Neuronal stem cell (in vitro differentiated cells): ENCODE measurements around the gene RABGEF1.
"Not testable (repeated sequence)": the region's sequence is repeated elsewhere in the genome, so short reads cannot be mapped to it uniquely, and the experiment has no call there.

ENCODE experiments used
- DNase-seq: peaks from one replicate; pipeline ENCODE4 v3.0.0-alpha.2; 2013; ENCODE audit warnings: low spot score
- H2AFZ ChIP-seq: one replicate; pipeline ENCODE4 v1.6.1; 2013; ENCODE audit warnings: mild to moderate bottlenecking, low read length, inconsistent platforms
- H2AK5ac ChIP-seq: 2 replicates; pipeline ENCODE4 v1.6.1; 2013; ENCODE audit warnings: low read depth, mild to moderate bottlenecking, inconsistent platforms, low read length, moderate library complexity, mixed read lengths
- H2BK120ac ChIP-seq: 2 replicates; pipeline ENCODE4 v1.6.1; 2013; ENCODE audit warnings: low read depth, mild to moderate bottlenecking, inconsistent platforms, low read length, moderate library complexity, mixed read lengths
- H2BK12ac ChIP-seq: one replicate; pipeline ENCODE4 v1.6.1; 2013; ENCODE audit warnings: low read length, inconsistent platforms
- H2BK15ac ChIP-seq: 2 replicates; pipeline ENCODE4 v1.6.1; 2013; ENCODE audit warnings: mild to moderate bottlenecking, low read length, inconsistent platforms, mixed read lengths
- H2BK5ac ChIP-seq: one replicate; pipeline ENCODE4 v1.6.1; 2013; ENCODE audit warnings: inconsistent platforms, mild to moderate bottlenecking, low read length, moderate library complexity
- H3K14ac ChIP-seq: one replicate; pipeline ENCODE4 v1.6.1; 2013; ENCODE audit warnings: low read length, inconsistent platforms
- H3K18ac ChIP-seq: 2 replicates; pipeline ENCODE4 v1.6.1; 2013; ENCODE audit warnings: low read length, inconsistent platforms
- H3K23ac ChIP-seq: 2 replicates; pipeline ENCODE4 v1.6.1; 2013; ENCODE audit warnings: low read depth, mild to moderate bottlenecking, mixed read lengths, low read length, inconsistent platforms; ENCODE audit not compliant: poor library complexity
- H3K27ac ChIP-seq: replicated peaks from 3 replicates; pipeline ENCODE4 v1.5.1; 2013; ENCODE audit warnings: low read length, inconsistent platforms
- H3K27me3 ChIP-seq, 3 experiments: 2 replicates each; pipeline ENCODE4 v1.6.1; 2013; ENCODE audit warnings: low read length in 3 of 3, mild to moderate bottlenecking in 2 of 3, inconsistent platforms in 1 of 3, low read depth in 1 of 3, mixed read lengths in 1 of 3, moderate library complexity in 1 of 3; ENCODE audit not compliant: control insufficient read depth in 3 of 3, insufficient read depth in 3 of 3
- H3K36me3 ChIP-seq, 2 donors: replicated peaks in 1 of 2; 2 replicates each; pipeline ENCODE4 v1.6.1; 2013; ENCODE audit warnings: low read length in 2 of 2; ENCODE audit not compliant: control insufficient read depth in 2 of 2, insufficient read depth in 2 of 2
- H3K4ac ChIP-seq: 2 replicates; pipeline ENCODE4 v1.6.1; 2013; ENCODE audit warnings: inconsistent platforms, mild to moderate bottlenecking, low read length, moderate library complexity
- H3K4me1 ChIP-seq, 2 donors: 1 replicate in 1 of 2; 2 replicates in 1 of 2; pipeline ENCODE4 v1.6.1; 2013; ENCODE audit warnings: low read length in 2 of 2, low read depth in 1 of 2; ENCODE audit not compliant: control insufficient read depth in 2 of 2, insufficient read depth in 1 of 2
- H3K4me2 ChIP-seq: one replicate; pipeline ENCODE4 v1.6.1; 2013; ENCODE audit warnings: mild to moderate bottlenecking, low read length, inconsistent platforms; ENCODE audit not compliant: insufficient read depth, poor library complexity, severe bottlenecking
- H3K4me3 ChIP-seq, 2 donors: 2 replicates each; pipeline ENCODE4 v1.5.1; 2013; ENCODE audit warnings: low read length in 2 of 2, mild to moderate bottlenecking in 2 of 2, inconsistent platforms in 1 of 2, moderate library complexity in 1 of 2
- H3K79me1 ChIP-seq: one replicate; pipeline ENCODE4 v1.6.1; 2013; ENCODE audit warnings: low read depth, mild to moderate bottlenecking, inconsistent platforms, low read length, moderate library complexity
- H3K9ac ChIP-seq: one replicate; pipeline ENCODE4 v1.6.1; 2013; ENCODE audit warnings: mild to moderate bottlenecking, low read depth, low read length, inconsistent platforms; ENCODE audit not compliant: poor library complexity
- H3K9me3 ChIP-seq, 2 donors: replicated peaks in 1 of 2; 2 replicates each; pipeline versions ENCODE3 to v1.6.1; 2013; ENCODE audit warnings: low read length in 2 of 2, mild to moderate bottlenecking in 2 of 2, inconsistent platforms in 1 of 2, low read depth in 1 of 2, mixed read lengths in 1 of 2, moderate library complexity in 1 of 2; ENCODE audit not compliant: control insufficient read depth in 2 of 2, insufficient read depth in 1 of 2
- H4K8ac ChIP-seq: one replicate; pipeline ENCODE4 v1.6.1; 2013; ENCODE audit warnings: low read depth, mild to moderate bottlenecking, inconsistent platforms, low read length, moderate library complexity
- H4K91ac ChIP-seq: one replicate; pipeline ENCODE4 v1.6.1; 2013; ENCODE audit warnings: low read length, low read depth, mild to moderate bottlenecking, inconsistent platforms; ENCODE audit not compliant: poor library complexity
- WGBS, 2 donors: extraction: QIAGEN DNeasy Blood & Tissue Kit; methylation state at CpG; one replicate each; pipeline ENCODE4 v1.1.7; 2013; ENCODE audit warnings: missing lambda C conversion rate in 2 of 2, mixed read lengths in 1 of 2; ENCODE audit not compliant: insufficient read length in 2 of 2, insufficient replicate concordance in 1 of 2; ENCODE audit errors: extremely low coverage in 2 of 2; 5-methylcytosine and 5-hydroxymethylcytosine counted together

RABGEF1 gene

GRCh38 chr7:66699998-66700397 is 40.5 kb upstream of the RABGEF1 start:
- Histone ChIP-seq H2AFZ (no peak overlapping the region), H2AK5ac (no peak overlapping the region), H3K23ac (no peak overlapping the region), H3K9ac (peak overlapping the region; percentile 24), H4K91ac (no peak overlapping the region), H2BK15ac (no peak overlapping the region), H3K36me3 (peaks cover 0 to 6% of the 10 kb centered on the region in 2 donors), H2BK5ac (no peak overlapping the region), H3K4me2 (no peak overlapping the region), H3K4me3 (no peak overlapping the region), H3K27ac (no peak overlapping the region), H3K14ac (no peak overlapping the region), H2BK12ac (no peak overlapping the region), H3K18ac (no peak overlapping the region), H3K4me1 (peaks cover 3 to 8% of the 10 kb centered on the region in 2 donors), H3K79me1 (no peaks in the 10 kb centered on the region), H3K4ac (no peak overlapping the region), H2BK120ac (no peak overlapping the region), H3K9me3 (no peaks in the 10 kb centered on the region), H3K27me3 (no peaks in the 10 kb centered on the region), H4K8ac (no peak overlapping the region)
- DNase-seq: no peak
- WGBS, 2 donors: no CpG with 5 or more reads among the region's 6 CpGs

GRCh38 chr7:66700633-66701131 is 39.9 kb upstream of the RABGEF1 start:
- Histone ChIP-seq H2BK5ac (no peak overlapping the region), H4K8ac (no peak overlapping the region), H4K91ac (no peak overlapping the region), H3K4me2 (no peak overlapping the region), H3K9me3 (no peaks in the 10 kb centered on the region), H2AK5ac (peak overlapping the region; percentile 19), H3K18ac (no peak overlapping the region), H3K9ac (no peak overlapping the region), H3K27ac (no peak overlapping the region), H3K4me1 (peaks cover 3 to 8% of the 10 kb centered on the region in 2 donors), H3K4me3 (no peak overlapping the region), H3K36me3 (peaks cover 0 to 6% of the 10 kb centered on the region in 2 donors), H2AFZ (no peak overlapping the region), H2BK15ac (no peak overlapping the region), H3K79me1 (no peaks in the 10 kb centered on the region), H3K14ac (no peak overlapping the region), H3K27me3 (no peaks in the 10 kb centered on the region), H2BK120ac (no peak overlapping the region), H2BK12ac (no peak overlapping the region), H3K4ac (no peak overlapping the region), H3K23ac (no peak overlapping the region)
- WGBS, 2 donors: no CpG with 5 or more reads among the region's 7 CpGs
- DNase-seq: no peak

GRCh38 chr7:66707825-66708224 is 32.7 kb upstream of the RABGEF1 start:
- no peak overlapping the region for H3K27ac ChIP-seq

GRCh38 chr7:66710752-66711151 is 29.8 kb upstream of the RABGEF1 start:
- not testable (repeated sequence) for H3K4me2 ChIP-seq, H3K27me3 ChIP-seq, H3K4me1 ChIP-seq, H3K23ac ChIP-seq, H2BK5ac ChIP-seq, H3K27ac ChIP-seq, H2BK15ac ChIP-seq, H2AK5ac ChIP-seq, H4K8ac ChIP-seq, H3K4me3 ChIP-seq, DNase-seq, H4K91ac ChIP-seq, H3K79me1 ChIP-seq, H2BK12ac ChIP-seq, H2AFZ ChIP-seq, H3K18ac ChIP-seq, H3K4ac ChIP-seq, H3K9ac ChIP-seq, H3K14ac ChIP-seq, H2BK120ac ChIP-seq
- Histone ChIP-seq H3K9me3 (peaks cover 0 to 30% of the 10 kb centered on the region in 2 donors), H3K36me3 (peaks cover 2 to 31% of the 10 kb centered on the region in 2 donors)
- no CpG with 5 or more reads among the region's 4 CpGs for WGBS, 2 donors

More at GRCh38 chr7:66707825-66708224, 32.7 kb upstream of the RABGEF1 start:
- no peak for DNase-seq
- Histone ChIP-seq H3K4me2 (no peak overlapping the region), H3K9me3 (peaks cover 0 to 17% of the 10 kb centered on the region in 2 donors), H3K4me3 (no peak overlapping the region), H3K79me1 (no peaks in the 10 kb centered on the region), H3K14ac (no peak overlapping the region), H2AK5ac (no peak overlapping the region), H3K18ac (no peak overlapping the region), H2BK12ac (no peak overlapping the region), H3K4me1 (no peaks in the 10 kb centered on the region), H3K4ac (no peak overlapping the region), H3K36me3 (peaks cover 2 to 18% of the 10 kb centered on the region in 2 donors), H2AFZ (no peak overlapping the region), H3K23ac (no peak overlapping the region), H2BK120ac (no peak overlapping the region), H2BK15ac (no peak overlapping the region), H4K91ac (no peak overlapping the region), H2BK5ac (no peak overlapping the region), H3K9ac (no peak overlapping the region), H3K27me3 (no peaks in the 10 kb centered on the region), H4K8ac (no peak overlapping the region)
